T follicular helper cell (primary cell): Measurements from ENCODE around the gene MTARC2.

Experiments
- DNase-seq: peaks from one replicate; pipeline ENCODE4 v3.0.0-alpha.2; 2020; ENCODE audit warnings: low read depth

MTARC2 gene

GRCh38 chr1:220768126-220768601 lies 20.0 kb downstream of the MTARC2 start:
- DNase-seq: no peak

- no peak for DNase-seq
Observed at GRCh38 chr1:220769205-220769604, 21.1 kb downstream of the MTARC2 start.

- DNase-seq: no peak
Observed at GRCh38 chr1:220770245-220770913, 22.3 kb downstream of the MTARC2 start.

GRCh38 chr1:220772846-220773245 lies 24.7 kb downstream of the MTARC2 start:
- DNase-seq: no peak

GRCh38 chr1:220775240-220775853 lies 27.2 kb downstream of the MTARC2 start:
- DNase-seq: peak; percentile 4

- DNase-seq: no peak
Observed at GRCh38 chr1:220776254-220776653, 28.1 kb downstream of the MTARC2 start.

GRCh38 chr1:220776720-220777326 lies 28.7 kb downstream of the MTARC2 start:
- DNase-seq: peak; percentile 50

GRCh38 chr1:220783453-220783852 lies 35.3 kb downstream of the MTARC2 start:
- no peak for DNase-seq

- DNase-seq: no peak
Observed at GRCh38 chr1:220784751-220785150, 36.6 kb downstream of the MTARC2 start.

GRCh38 chr1:220785166-220786056 lies 37.3 kb downstream of the MTARC2 start:
- DNase-seq: no peak

- DNase-seq: no peak
Observed at GRCh38 chr1:220786057-220786336, 37.9 kb downstream of the MTARC2 start.

- DNase-seq: no peak
Observed at GRCh38 chr1:220786337-220787068, 38.4 kb downstream of the MTARC2 start, which contains the start of gene MTARC1. MTARC1 (plus strand) TSS chr1:220786913; CDS start chr1:220786945, 32 bp downstream.

- DNase-seq: no peak
Observed at GRCh38 chr1:220787069-220787619, 39.0 kb downstream of the MTARC2 start.

- DNase-seq: no peak
Observed at GRCh38 chr1:220788900-220789299, 40.8 kb downstream of the MTARC2 start.

- no peak for DNase-seq
Observed at GRCh38 chr1:220789532-220790147, 41.5 kb downstream of the MTARC2 start.

GRCh38 chr1:220791285-220791684 lies 43.2 kb downstream of the MTARC2 start:
- no peak for DNase-seq

GRCh38 chr1:220791956-220792355 lies 43.8 kb downstream of the MTARC2 start:
- DNase-seq: no peak

- no peak for DNase-seq
Observed at GRCh38 chr1:220796530-220796929, 48.4 kb downstream of the MTARC2 start.

- DNase-seq: no peak
Observed at GRCh38 chr1:220797044-220797443, 48.9 kb downstream of the MTARC2 start.

GRCh38 chr1:220797553-220797952 lies 49.4 kb downstream of the MTARC2 start:
- DNase-seq: no peak

- DNase-seq: no peak
Observed at GRCh38 chr1:220798338-220798737, 50.2 kb downstream of the MTARC2 start.
